ENCODE measurements around the gene GNG4.
"Not testable (repeated sequence)": the region's sequence is repeated elsewhere in the genome, so short reads cannot be mapped to it uniquely, and the experiment has no call there.

Gene GNG4

GRCh38 chr1:235545292-235545930 lies 104.2 kb downstream of the GNG4 start:
- TF ChIP-seq CTCF (IDR thresholded peaks at IDR 0.05; ENCODE audit: extremely low read depth, missing control alignments) = no peak
- DNase-seq (ENCODE audit: low spot score) = no peak

DNA sequence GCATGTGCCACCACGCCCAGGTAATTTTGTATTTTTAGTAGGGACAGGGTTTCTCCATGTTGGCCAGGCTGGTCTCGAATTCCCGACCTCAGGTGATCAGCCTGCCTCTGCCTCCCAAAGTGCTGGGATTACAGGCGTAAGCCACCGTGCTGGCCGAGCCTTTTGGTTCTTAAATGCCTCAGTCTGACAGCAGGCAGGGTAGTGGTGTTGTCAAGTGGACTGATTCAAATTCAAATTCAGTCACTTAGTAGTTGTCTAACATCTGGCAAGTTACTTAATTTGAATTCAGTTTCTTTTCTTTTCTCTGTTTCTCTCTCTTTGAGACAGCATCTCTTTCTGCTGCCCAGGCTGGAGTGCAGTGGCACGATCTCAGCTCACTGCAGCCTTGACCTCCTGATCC lies 106.7 kb downstream of the GNG4 start:
- not testable (repeated sequence) for DNase-seq (ENCODE audit: low spot score)

DNA sequence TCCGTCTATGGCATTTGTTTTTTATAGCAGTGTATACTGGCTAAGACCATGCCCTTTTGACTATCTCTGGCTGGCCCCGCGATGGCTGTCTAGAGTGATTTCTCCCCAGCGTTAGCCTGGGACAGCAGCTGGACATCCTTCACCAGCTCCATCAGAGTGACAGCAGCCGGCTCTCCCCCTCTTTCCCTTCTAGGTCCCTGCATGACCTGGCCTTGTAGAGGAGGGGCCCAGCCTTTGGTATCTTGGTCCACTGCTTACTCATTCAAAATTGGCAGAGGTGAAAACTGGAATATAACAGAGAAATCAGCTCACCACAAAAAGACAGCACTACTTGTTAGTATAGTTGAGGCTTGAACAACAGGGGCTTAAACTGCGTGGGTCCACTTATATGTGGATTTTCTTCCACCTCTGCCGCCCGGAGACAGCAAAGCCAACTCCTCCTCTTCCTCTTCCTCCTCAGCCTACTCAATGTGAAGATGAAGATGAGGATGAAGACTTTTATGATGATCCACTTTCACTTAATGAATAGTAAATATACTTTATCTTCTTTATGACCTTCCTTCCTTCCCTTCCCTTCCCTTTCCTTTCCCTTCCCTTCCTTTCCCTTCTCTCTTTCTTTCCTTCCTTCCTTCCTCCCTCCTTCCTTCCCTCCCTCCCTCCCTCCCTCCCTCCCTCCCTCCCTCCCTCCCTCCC lies 116.0 kb downstream of the GNG4 start:
- TF ChIP-seq CTCF (IDR thresholded peaks at IDR 0.05; ENCODE audit: extremely low read depth, missing control alignments) = no peak
- DNase-seq (ENCODE audit: low spot score) = no peak

GRCh38 chr1:235532360-235532759 lies 117.2 kb downstream of the GNG4 start:
- DNase-seq (ENCODE audit: low spot score) = no peak
- TF ChIP-seq CTCF (IDR thresholded peaks at IDR 0.05; ENCODE audit: extremely low read depth, missing control alignments) = no peak

DNA sequence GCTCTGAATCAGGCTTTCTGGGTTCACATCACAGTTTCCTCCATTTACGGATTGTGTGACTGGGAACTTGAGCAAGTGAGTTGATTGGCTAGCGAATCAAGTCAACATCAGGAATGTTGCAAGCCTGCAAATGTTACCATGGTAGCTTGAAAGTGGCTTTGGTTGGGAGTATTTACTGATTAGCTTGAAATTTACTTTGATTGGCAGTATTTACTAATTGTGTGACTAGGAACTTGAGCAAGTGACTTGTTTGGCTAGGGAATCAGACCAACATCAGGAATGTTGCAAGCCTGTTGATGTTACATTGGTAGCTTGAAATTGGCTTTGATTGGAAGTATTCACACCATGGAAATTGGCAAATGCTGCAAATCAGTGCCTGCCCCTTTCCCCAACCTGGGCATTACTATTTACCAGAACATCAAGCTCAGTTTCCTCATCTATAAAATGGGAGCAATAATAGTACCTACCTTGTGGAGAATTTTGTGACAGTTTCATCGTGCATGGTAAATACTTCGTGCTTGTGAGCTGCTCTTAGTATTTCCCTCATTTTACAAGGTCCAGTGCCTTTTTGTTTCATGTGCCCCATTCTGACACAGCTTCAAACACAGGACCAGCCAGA lies 122.3 kb downstream of the GNG4 start:
- no peak for DNase-seq (ENCODE audit: low spot score)
- no peak for TF ChIP-seq CTCF (IDR thresholded peaks at IDR 0.05; ENCODE audit: extremely low read depth, missing control alignments)

DNA sequence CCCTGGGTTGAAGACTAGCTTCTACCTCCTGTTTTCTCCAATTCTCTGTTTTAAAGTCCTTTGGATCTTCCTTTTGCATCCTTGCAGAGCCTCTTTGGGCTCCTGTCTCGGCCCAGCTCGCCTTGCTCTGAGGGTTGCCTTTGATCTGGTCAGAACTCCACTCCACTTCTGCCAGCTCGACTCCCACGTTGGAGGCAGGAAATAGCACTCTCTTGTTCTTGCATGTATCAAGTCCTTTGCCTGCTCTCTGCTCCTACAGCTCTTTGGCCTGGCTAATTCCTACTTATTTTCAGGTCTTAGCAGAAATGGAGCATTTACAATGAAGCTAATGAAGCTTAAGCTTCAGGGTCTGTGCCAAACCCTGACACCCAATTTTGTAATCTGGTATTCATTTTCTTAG lies 124.3 kb downstream of the GNG4 start:
- DNase-seq (ENCODE audit: low spot score) = no peak
- TF ChIP-seq CTCF (IDR thresholded peaks at IDR 0.05; ENCODE audit: extremely low read depth, missing control alignments) = no peak

- DNase-seq (ENCODE audit: low spot score) = no peak
- TF ChIP-seq CTCF (IDR thresholded peaks at IDR 0.05; ENCODE audit: extremely low read depth, missing control alignments) = no peak
Measured at GRCh38 chr1:235516862-235517446, 132.6 kb downstream of the GNG4 start.

Data from GM20000 (cell line).